ENCODE results near the gene FZD8.

DNA sequence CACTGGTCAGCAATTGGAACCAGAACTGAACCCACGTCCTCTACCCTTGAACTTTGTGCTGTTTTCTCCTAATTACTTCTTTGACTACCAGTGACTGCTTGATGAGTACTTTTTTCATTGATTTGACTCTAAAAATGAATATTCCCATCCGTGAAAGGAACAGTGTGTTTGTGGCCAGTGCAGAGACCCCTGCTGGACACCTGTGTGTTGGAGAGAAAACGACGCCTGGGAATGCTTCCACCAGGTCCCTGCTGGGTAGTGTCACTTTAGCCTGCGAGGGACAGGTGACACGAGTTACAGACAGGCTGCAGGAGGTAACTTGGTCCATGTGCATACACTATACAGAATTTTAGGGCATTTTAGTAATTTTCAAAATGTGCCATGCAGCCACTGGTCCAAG lies 43.7 kb downstream of the FZD8 start:
- no peak for TF ChIP-seq POLR2A (IDR thresholded peaks at IDR 0.05; ENCODE audit: low read depth, low read length)
- TF ChIP-seq, protein P1, sequence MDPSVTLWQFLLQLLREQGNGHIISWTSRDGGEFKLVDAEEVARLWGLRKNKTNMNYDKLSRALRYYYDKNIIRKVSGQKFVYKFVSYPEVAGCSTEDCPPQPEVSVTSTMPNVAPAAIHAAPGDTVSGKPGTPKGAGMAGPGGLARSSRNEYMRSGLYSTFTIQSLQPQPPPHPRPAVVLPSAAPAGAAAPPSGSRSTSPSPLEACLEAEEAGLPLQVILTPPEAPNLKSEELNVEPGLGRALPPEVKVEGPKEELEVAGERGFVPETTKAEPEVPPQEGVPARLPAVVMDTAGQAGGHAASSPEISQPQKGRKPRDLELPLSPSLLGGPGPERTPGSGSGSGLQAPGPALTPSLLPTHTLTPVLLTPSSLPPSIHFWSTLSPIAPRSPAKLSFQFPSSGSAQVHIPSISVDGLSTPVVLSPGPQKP (IDR thresholded peaks at IDR 0.05; ENCODE audit: borderline replicate concordance, low read depth, low read length): no peak
- peak; percentile 32 for TF ChIP-seq CTCF (conservative IDR thresholded peaks at IDR 0.05; ENCODE audit: low read depth, low read length)
- TF ChIP-seq CEBPB (IDR thresholded peaks at IDR 0.05; ENCODE audit: low read depth, low read length): no peak
- 0 out of 2 replicates have a peak, but pooled peaks have one; percentile 5 for TF ChIP-seq RAD21 (IDR thresholded peaks at IDR 0.05; ENCODE audit: low read length)
